GM18505 (cell line): ENCODE data around the gene GHSR.

Experiments
- ATAC-seq: cut with Tn5 transposase; IDR thresholded peaks from one replicate; pipeline ENCODE4 v1.9.1; 2021; ENCODE audit not compliant: unreplicated experiment
- POLR2A ChIP-seq: IDR thresholded peaks from 4 replicates; pipeline ENCODE4 v1.6.1; 2011; ENCODE audit warnings: borderline replicate concordance; ENCODE audit not compliant: insufficient read depth, insufficient read length; ENCODE audit errors: extremely low read depth

The GHSR gene

DNA sequence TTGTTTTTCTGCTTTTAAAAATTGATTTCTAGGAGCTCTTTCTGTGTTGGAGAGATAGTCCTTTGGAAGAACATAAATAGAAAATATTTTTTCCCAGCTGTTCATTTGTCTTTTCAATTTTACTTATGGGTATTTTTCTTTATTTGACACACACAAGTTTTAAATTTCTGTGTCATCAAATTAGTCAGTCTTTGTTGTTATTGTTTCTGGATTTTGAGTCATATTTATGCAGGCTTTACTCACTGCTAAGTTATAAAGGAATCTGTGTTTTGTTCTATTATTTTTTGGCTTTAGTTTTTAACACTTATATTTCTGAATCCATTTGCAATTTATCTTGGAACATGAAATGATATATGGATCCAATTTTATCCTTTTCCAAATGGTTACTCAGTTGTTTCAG lies 5.9 kb upstream of the GHSR start:
- TF ChIP-seq POLR2A, result no peak
- no peak for ATAC-seq

DNA sequence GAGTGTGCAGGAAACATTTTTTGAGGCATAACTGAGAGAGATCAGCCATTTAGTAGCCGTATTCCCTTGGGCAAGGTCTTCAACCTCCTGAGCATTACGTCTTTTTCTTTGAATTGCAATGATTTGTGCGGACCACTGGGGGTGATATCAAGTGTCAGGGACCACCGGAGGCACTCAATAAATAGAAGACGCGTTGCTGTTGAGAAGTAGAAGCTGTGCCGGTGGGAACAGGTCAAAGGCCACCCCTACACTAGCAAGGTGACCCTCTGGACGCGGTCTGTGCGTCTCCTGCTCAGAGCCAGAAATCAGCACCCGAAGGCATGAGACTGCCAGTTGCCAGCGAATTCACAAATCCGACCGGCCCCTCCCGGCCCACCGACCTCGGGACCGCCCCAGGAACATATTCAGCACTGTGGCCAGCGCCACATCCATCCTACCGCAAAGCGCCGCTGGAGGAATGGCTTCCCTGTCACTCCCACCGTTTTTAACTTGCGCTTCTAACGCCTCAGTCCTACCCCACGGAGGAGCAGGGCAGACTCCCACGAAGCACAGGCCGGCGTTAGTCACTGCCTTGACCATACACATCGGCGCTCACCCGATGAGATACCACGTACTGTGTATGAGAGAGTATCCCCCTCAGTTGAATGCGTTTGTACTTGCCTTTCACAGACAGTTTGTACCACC lies 1.4 kb upstream of the GHSR start:
- no peak for TF ChIP-seq POLR2A
- ATAC-seq, result no peak

DNA sequence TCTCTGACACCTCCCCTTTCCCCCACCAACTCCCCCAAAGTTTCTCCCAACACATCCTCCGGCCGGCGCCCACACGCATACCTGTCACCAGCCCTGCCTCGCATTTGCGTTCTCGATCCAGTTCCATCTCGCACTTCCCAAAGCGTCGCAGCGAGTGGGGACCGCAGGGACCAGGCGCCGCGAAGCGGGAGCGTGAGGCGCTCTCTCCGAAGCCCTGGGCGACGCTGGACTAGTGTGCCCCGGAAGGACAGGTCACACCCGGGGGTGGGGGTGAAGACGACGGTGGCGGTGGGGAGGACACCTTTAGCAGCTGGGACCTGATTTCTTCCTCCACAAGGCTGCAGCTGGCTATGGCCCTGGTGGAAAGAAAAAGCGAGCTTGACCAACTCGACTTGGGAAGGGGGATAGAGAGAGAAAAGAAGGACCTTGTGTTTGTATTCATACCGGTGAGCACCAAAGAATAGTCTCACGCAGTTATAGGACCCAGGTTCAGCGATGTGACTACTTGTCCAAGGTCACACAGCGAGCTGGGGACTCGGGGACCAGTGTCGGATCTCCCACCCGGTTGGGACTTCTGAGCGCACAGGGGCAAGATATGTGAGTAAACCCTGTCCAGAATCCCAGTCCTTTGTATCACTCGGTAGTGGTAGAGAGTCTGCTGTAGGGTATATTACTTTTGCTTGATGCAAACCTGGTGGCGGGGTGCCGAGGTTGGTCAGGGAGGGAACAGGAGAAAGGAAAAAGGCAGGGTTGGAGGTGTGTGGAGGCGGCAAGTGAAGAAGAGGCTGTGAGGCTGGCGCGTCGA lies 607 bp upstream of the GHSR start:
- ATAC-seq, result no peak
- no peak for TF ChIP-seq POLR2A

DNA sequence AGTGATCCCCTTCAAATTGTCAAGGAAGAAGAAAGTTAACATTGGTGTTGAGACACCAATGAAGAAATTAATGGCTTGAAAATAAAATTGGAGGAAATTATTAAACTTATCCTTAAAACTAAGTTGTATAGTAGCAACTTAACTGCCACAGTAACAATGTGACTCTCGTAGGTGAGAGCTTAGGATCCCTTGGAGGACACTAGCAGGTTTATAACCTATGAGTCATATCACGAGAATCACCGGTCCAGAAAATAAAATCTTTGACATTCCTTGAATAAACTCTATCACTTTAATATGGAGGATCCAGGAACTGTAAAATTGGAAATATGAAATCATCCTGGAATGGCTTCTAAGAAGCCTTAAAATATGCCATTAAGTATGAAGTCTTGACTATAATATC lies 2.1 kb downstream of the GHSR start:
- ATAC-seq, result no peak
- no peak for TF ChIP-seq POLR2A

DNA sequence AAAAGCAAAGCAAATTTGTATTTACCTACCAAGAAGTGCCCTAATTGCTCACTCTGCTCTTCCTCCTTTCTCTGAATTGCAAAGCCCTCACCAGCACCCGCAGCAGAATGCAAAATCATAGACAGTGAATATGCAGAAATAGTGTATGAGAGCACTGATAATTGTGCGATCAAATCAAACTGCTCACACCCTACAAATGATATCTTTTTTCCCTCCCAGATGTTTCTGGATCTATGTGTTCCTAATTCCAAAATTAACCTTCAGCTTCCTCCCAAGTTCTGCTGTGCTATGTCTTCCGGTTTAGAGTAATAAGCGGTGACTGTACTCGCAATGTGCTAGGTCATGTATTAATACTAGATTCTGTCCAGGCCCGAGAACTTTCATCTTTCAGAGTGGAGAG lies 3.4 kb downstream of the GHSR start:
- no peak for TF ChIP-seq POLR2A
- ATAC-seq, result no peak

DNA sequence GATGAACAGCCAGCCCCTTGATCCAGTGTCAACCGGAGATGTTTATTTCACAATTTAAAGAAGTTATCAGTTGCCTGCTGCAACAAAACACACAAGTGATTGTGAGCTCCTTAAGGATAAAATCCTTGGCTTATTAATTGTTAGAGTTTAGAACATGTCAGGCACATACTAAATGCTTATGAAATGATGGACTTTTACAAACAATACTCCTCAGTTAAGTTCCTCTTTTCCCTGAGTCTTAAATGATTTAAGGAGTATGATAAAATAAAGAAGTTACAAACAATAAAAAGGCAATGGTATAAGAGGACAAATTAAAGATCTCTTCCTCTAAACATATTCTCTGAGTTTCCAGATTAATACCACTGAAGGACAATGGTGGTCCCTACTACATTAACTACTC lies 5.7 kb downstream of the GHSR start:
- no peak for ATAC-seq
- no peak for TF ChIP-seq POLR2A

DNA sequence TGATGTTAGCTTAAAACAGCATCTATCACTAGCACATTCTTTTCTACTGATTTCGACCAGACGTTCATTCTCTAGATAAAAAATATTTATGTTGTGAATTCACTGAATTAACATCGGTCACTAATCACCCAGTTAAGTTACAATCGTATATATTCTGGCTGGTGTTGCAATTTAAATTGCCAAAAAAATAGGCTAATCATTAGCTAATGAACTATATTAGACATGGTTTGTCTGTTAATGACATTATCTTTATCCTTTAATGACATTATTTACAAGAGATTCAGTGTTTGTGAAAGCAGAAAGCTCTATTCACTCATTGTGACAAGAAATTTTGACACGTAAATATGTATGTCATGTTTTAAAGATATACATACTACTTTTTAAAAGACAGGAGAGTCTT lies 6.7 kb downstream of the GHSR start:
- ATAC-seq, result no peak
- no peak for TF ChIP-seq POLR2A

DNA sequence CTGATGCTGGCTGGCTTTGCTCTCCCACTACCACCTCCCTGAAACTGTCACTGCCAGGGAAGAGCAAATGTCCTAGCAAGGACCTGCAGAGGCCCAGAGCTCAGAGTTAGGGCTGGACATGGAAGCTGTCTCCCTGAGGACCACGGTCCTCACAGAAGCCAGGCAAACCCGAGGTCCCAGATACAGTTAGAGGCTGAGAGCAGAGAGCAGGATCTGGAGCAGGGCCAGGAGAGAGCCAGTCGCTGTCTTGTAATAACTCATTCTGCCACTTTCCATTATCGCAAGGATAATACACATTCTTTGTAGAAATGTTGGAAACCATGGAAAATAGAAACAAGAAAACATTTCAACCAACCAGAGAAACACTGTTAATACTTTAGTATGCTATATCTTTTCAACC lies 10.1 kb downstream of the GHSR start:
- ATAC-seq, result no peak
- TF ChIP-seq POLR2A, result no peak

DNA sequence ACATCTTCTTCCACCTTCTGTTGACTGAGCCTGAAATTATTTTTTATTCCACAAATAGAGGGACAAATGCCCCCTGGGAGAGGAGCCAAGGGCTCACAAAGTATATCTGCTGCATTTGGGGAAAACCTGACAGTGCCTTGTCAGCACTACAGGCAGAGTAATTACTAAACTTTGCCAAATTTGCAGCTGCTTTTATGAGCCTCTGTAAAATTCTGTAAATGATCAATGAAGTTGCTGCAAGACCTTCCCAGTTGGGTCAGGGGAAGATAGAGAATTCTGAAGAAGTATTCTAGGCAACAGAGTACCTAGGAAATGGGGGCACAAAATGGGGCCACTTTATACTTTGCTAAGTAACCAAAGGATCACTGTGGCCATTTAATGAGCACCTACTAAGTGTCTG lies 10.5 kb downstream of the GHSR start:
- ATAC-seq, result no peak
- TF ChIP-seq POLR2A, result no peak

DNA sequence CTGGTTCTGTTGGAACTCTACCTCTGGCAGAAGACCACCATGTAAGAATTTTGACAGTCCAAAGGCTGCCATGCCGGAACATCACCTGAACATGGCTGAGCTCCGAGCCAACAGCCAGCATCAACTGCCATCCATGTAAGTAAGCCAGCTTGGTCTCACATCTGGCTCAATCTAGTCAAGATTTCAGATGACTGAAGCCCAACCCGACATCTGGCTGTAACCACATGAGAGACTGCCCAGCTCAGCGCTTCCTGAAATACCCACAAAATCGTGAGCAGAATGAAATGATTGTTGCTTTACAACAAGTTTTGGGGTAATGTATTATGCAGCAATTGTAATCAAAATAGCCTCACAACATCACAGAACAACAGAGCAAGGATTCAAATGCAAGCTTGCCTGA lies 32.9 kb downstream of the GHSR start:
- ATAC-seq, result no peak
- no peak for TF ChIP-seq POLR2A

DNA sequence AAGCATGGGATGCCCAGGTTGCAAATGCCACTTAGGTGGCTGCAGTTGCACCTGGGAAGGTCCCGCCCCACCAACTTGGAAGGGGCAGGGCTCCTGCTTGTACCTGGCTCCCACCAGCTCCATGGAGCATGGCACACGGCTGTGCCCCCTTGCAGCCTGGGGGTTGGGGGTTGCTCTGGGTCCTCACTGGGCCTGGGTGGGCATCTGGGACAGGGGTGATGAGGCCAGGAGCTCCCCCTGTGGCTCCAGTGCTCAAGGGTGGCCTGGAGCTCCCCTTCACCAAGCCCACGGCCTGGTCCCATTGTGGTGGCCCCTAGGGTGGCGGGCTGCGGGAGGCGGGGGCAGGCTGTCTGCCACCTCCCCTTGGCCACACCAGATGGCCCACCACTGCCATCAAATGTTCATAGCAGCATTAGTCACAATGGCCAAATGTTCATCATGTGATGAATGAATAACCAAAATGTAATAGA lies 36.7 kb downstream of the GHSR start:
- no peak for ATAC-seq
- no peak for TF ChIP-seq POLR2A

DNA sequence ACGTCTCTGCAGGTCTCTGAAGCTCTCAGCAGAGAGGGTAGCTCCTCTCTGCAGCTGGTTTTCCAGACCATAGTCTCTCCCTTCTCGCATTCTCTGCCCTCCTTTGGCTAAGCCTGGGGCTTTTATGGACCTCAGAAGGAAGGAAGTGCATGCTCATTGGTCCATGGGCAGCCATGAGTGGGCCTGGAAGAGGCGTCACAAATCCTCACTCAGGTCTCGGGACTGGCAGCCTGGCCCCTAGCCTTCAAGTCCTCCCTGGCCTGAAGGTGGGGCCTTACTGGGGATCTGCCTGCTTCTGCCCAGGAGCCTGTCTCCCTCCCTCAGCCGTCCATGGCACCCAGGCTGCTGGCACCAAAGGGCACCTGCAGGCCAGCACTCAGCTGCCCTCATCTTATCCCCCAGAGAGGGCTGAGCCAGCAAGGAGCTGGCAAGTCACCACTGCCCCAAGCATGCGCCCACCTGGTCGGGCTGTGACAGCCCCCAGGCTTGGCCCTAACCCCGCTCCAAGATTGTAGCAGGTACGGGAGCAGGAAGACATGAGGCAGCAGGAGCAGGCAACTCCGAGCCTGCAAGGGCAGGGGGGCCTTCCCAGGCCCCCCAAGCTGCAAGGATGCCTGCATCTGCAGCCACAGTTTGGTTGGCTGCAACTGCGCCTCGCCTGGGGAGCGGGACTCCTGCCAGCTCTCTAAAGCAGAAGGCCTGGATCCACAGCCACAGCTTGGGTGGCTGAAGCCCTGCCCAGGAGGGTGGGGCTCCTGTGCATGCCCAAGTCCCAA lies 37.4 kb downstream of the GHSR start:
- no peak for TF ChIP-seq POLR2A
- ATAC-seq, result no peak

DNA sequence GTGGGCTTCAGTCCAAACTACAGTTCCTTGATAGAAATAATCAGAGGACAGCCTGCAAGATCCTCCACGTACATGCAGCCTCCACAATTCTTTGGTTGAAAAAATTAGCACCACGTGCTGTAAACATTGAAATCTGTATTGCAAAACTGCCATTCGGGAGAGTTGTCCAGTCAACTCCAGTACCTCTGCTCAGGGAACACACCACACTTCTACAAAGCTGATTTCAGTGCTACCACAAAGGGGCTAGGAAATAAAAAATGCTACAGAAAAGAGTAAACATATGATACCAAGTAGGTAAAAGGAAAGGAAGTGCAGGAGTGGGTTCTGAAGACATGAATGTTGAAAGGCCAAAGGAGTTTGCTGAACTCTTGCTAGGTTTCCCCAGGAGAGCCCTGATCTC lies 40.4 kb downstream of the GHSR start:
- no peak for TF ChIP-seq POLR2A
- ATAC-seq, result no peak
